GM06990 (cell line): Measurements from ENCODE around the gene TTC28.
"Not testable (repeated sequence)": the region's sequence is repeated elsewhere in the genome, so short reads cannot be mapped to it uniquely, and the experiment has no call there.

ENCODE experiments used
- DNase-seq: peaks from one replicate; pipeline ENCODE4 v3.0.0-alpha.2; 2011; ENCODE audit not compliant: insufficient read length; ENCODE audit errors: extremely low read depth
- H3K27me3 ChIP-seq: replicated peaks from 2 replicates; pipeline ENCODE4 v1.6.0; 2011; ENCODE audit warnings: low read length; ENCODE audit not compliant: control insufficient read depth, insufficient read depth
- H3K36me3 ChIP-seq: 2 replicates; pipeline ENCODE4 v1.5.1; 2011; ENCODE audit warnings: low read length; ENCODE audit not compliant: control insufficient read depth, insufficient read depth
- H3K4me3 ChIP-seq: replicated peaks from 2 replicates; pipeline ENCODE4 v1.5.1; 2011; ENCODE audit warnings: low read depth, mild to moderate bottlenecking, control low read depth, low read length
- TF ChIP-seq, protein P1 (sequence below): IDR thresholded peaks from 2 replicates; pipeline ENCODE4 v1.5.1; 2011; ENCODE audit warnings: low read length, control low read depth, mild to moderate bottlenecking, inconsistent platforms; ENCODE audit not compliant: insufficient read depth, poor library complexity, severe bottlenecking

Gene TTC28

GRCh38 chr22:28679611-28680287, at the start of gene TTC28:
Gene TTC28 (minus strand): TSS chr22:28679840. CDS start chr22:28679723, 117 bp downstream.
- DNase-seq, result peak; percentile 65
- H3K27me3 ChIP-seq, H3K36me3 ChIP-seq: not testable (repeated sequence)
- peak within 1 kb of the TSS; percentile 63 for H3K4me3 ChIP-seq

GRCh38 chr22:28728621-28729313, 49.1 kb upstream of the TTC28 start:
- TF ChIP-seq, protein P1, sequence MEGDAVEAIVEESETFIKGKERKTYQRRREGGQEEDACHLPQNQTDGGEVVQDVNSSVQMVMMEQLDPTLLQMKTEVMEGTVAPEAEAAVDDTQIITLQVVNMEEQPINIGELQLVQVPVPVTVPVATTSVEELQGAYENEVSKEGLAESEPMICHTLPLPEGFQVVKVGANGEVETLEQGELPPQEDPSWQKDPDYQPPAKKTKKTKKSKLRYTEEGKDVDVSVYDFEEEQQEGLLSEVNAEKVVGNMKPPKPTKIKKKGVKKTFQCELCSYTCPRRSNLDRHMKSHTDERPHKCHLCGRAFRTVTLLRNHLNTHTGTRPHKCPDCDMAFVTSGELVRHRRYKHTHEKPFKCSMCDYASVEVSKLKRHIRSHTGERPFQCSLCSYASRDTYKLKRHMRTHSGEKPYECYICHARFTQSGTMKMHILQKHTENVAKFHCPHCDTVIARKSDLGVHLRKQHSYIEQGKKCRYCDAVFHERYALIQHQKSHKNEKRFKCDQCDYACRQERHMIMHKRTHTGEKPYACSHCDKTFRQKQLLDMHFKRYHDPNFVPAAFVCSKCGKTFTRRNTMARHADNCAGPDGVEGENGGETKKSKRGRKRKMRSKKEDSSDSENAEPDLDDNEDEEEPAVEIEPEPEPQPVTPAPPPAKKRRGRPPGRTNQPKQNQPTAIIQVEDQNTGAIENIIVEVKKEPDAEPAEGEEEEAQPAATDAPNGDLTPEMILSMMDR, result no peak
- no peak for DNase-seq
- H3K4me3 ChIP-seq, result no peak overlapping the region
- no peaks in the 10 kb centered on the region for H3K27me3 ChIP-seq
- H3K36me3 ChIP-seq, result peaks cover 5% of the 10 kb centered on the region

DNA sequence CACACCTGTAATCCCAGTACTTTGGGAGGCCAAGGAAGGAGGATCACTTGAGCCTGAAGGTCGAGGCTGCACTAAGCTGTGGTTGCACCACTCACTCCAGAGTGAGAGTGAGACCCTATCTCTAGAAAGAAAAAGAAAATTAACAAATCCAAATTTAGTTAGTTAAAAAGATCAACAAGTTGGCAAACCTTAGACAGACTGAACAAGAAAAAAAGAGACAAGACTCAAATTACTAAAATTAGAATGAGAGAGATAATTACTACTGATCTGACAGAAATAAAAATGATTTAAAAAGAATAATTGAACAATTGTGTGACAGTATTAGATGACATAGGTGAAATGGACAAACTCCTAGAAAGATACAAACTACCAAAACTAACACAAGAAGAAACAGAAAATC, 48.4 kb upstream of the TTC28 start:
- Histone ChIP-seq H3K4me3 (no peak overlapping the region), H3K27me3 (no peaks in the 10 kb centered on the region), H3K36me3 (peaks cover 2% of the 10 kb centered on the region; the same call in 1 of the 2 replicates)
- no peak for DNase-seq
- TF ChIP-seq, protein P1, result no peak

DNA sequence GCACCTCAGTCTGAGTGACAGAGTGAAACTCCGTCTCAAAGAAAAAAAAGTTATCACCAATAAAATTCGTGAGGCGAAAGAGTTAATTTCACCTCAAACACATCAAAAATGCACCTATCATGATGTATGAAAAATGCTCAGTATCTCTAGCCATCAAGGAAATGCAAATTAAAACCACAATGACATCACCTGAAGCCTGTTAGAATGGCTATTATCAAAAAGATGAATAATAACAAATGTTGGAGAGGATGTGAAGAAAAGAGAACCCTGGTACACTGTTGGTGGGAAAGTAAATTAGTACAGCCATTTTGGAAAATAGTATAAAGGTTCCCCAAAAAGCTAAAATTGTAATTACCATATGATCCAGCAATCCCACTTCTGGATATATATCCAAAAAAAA, 38.4 kb upstream of the TTC28 start:
- Histone ChIP-seq H3K36me3 (peaks cover 3% of the 10 kb centered on the region), H3K4me3 (no peak overlapping the region), H3K27me3 (no peaks in the 10 kb centered on the region)
- TF ChIP-seq, protein P1, result no peak
- DNase-seq, result no peak

- TF ChIP-seq, protein P1, result no peak
- peaks cover 3% of the 10 kb centered on the region; the same call in 1 of the 2 replicates for H3K36me3 ChIP-seq
- H3K27me3 ChIP-seq, result no peaks in the 10 kb centered on the region
- H3K4me3 ChIP-seq, result no peak overlapping the region
- no peak for DNase-seq
Observed at GRCh38 chr22:28716686-28717085, 37.0 kb upstream of the TTC28 start.

DNA sequence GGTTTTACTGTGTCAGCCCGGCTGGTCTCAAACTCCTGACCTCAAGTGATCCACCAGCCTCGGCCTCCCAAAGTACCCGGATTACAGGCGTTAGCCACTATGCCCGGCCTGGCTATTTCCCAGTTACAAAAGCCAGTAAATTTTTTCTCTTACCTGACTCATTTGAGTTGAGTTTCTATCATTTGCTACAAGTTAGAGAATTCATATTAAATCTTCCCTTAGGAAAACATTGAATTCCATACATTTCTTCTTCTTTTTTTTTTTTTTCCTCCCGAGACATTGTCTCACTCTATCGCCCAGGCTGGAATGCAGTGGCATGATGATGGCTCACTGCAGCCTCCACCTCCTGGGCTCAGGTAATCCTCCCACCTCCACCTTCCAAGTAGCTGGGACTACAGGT, 36.0 kb upstream of the TTC28 start:
- no peak for DNase-seq
- Histone ChIP-seq H3K27me3 (no peaks in the 10 kb centered on the region), H3K4me3 (no peak overlapping the region), H3K36me3 (peaks cover 1% of the 10 kb centered on the region; the same call in 1 of the 2 replicates)
- TF ChIP-seq, protein P1, result no peak
